ENCODE data around the gene USPL1.

The USPL1 gene

GRCh38 chr13:30704596-30704995 is 86.9 kb downstream of the USPL1 start:
- POLR2A ChIA-PET: no interaction called here
- no peak for TF ChIP-seq ZNF610 (tag by site-specific recombination; IDR thresholded peaks at IDR 0.05; ENCODE audit: borderline replicate concordance)
- no peak for TF ChIP-seq ZIC2 (tag by site-specific recombination; IDR thresholded peaks at IDR 0.05)
- TF ChIP-seq ZNF10 (tag by site-specific recombination; IDR thresholded peaks at IDR 0.05): no peak
- TF ChIP-seq ATF2 (tag by site-specific recombination; IDR thresholded peaks at IDR 0.05; ENCODE audit: low read depth): no peak
- Histone ChIP-seq H3K27ac (ENCODE audit: extremely low read depth, low read depth, low read length) (no peak overlapping the region), H3K4me3 (ENCODE audit: low read depth, low read length) (no peak overlapping the region), H3K4me1 (ENCODE audit: control insufficient read depth, insufficient read depth, low read length) (no peaks in the 10 kb centered on the region), H3K36me3 (ENCODE audit: control insufficient read depth in 2 of 2, insufficient read depth in 1 of 2, low read length in 2 of 2) (no peaks in the 10 kb centered on the region), H3K9me3 (ENCODE audit: control insufficient read depth, insufficient read depth, low read depth, low read length) (no peaks in the 10 kb centered on the region)
- CTCF ChIA-PET: no interaction called here

- no peaks in the 10 kb centered on the region for H3K9me3 ChIP-seq (ENCODE audit: control insufficient read depth, insufficient read depth, low read depth, low read length)
- CTCF ChIA-PET: interaction anchor here (0.6 kb wide), 1 partner anchor 11 kb away, joined by 3 read pairs; no protein-coding TSS in a partner anchor
- no peaks in the 10 kb centered on the region for H3K36me3 ChIP-seq (ENCODE audit: control insufficient read depth in 2 of 2, insufficient read depth in 1 of 2, low read length in 2 of 2)
- H3K27ac ChIP-seq (ENCODE audit: extremely low read depth, low read depth, low read length): no peak overlapping the region
- H3K4me1 ChIP-seq (ENCODE audit: control insufficient read depth, insufficient read depth, low read length): no peaks in the 10 kb centered on the region
- no peak for TF ChIP-seq MYNN (tag by site-specific recombination; IDR thresholded peaks at IDR 0.05; ENCODE audit: borderline replicate concordance)
- TF ChIP-seq ZNF426 (tag by site-specific recombination; IDR thresholded peaks at IDR 0.05): no peak
- TF ChIP-seq ZNF23 (tag by site-specific recombination; IDR thresholded peaks at IDR 0.05; ENCODE audit: borderline replicate concordance): no peak
- TF ChIP-seq ZNF175 (tag by site-specific recombination; IDR thresholded peaks at IDR 0.05): no peak
- no peak for TF ChIP-seq ZNF654 (tag by site-specific recombination; IDR thresholded peaks at IDR 0.05; ENCODE audit: low read depth)
- no peak for TF ChIP-seq ZNF645 (tag by site-specific recombination; IDR thresholded peaks at IDR 0.05)
- no peak for TF ChIP-seq ZNF843 (tag by site-specific recombination; IDR thresholded peaks at IDR 0.05)
- TF ChIP-seq BCL6B (tag by site-specific recombination; IDR thresholded peaks at IDR 0.05): no peak
- no peak for TF ChIP-seq ZNF133 (tag by site-specific recombination; IDR thresholded peaks at IDR 0.05)
- TF ChIP-seq ZNF701 (tag by site-specific recombination; IDR thresholded peaks at IDR 0.05): no peak
- POLR2A ChIA-PET: no interaction called here
- no peak overlapping the region for H3K4me3 ChIP-seq (ENCODE audit: low read depth, low read length)
These were observed 88.0 kb downstream of the USPL1 start for GRCh38 chr13:30705680-30706079.

GRCh38 chr13:30708541-30708940 is 90.8 kb downstream of the USPL1 start:
- Histone ChIP-seq H3K27ac (ENCODE audit: extremely low read depth, low read depth, low read length) (no peak overlapping the region), H3K4me1 (ENCODE audit: control insufficient read depth, insufficient read depth, low read length) (no peaks in the 10 kb centered on the region), H3K36me3 (ENCODE audit: control insufficient read depth in 2 of 2, insufficient read depth in 1 of 2, low read length in 2 of 2) (no peaks in the 10 kb centered on the region), H3K9me3 (ENCODE audit: control insufficient read depth, insufficient read depth, low read depth, low read length) (no peaks in the 10 kb centered on the region), H3K4me3 (ENCODE audit: low read depth, low read length) (no peak overlapping the region)
- ChIA-PET POLR2A (no interaction called here), CTCF (no interaction called here)
- no peak for TF ChIP-seq ZNF449 (tag by site-specific recombination; IDR thresholded peaks at IDR 0.05)
- TF ChIP-seq EGR2 (tag by site-specific recombination; IDR thresholded peaks at IDR 0.05; ENCODE audit: low read depth): no peak
- TF ChIP-seq ZBTB44 (tag by site-specific recombination; IDR thresholded peaks at IDR 0.05): no peak
- no peak for TF ChIP-seq ZFP69B (tag by site-specific recombination; IDR thresholded peaks at IDR 0.05)
- no peak for TF ChIP-seq MEIS1 (CRISPR knock-in tag; IDR thresholded peaks at IDR 0.05; ENCODE audit: borderline replicate concordance)
- TF ChIP-seq OSR2 (tag by site-specific recombination; IDR thresholded peaks at IDR 0.05): no peak
- no peak for TF ChIP-seq ZNF664 (tag by site-specific recombination; IDR thresholded peaks at IDR 0.05)
- no peak for TF ChIP-seq ZNF211 (tag by site-specific recombination; IDR thresholded peaks at IDR 0.05; ENCODE audit: low read depth)
- TF ChIP-seq ZBTB49 (tag by site-specific recombination; IDR thresholded peaks at IDR 0.05; ENCODE audit: low read depth): no peak
- no peak for TF ChIP-seq ZFP41 (tag by site-specific recombination; IDR thresholded peaks at IDR 0.05; ENCODE audit: borderline replicate concordance)
